T-helper 1 cell treated with Interleukin-12 subunit alpha and Interleukin-12 subunit beta and Interleukin-4 antibody, amounts not matched to agents 30 ng/mL and 1 ng/mL, for 36 hours (primary cell): ENCODE measurements around the gene OPN1SW. TPM values are rescaled to one million over a fixed set of nuclear protein-coding genes. Genes with fewer than 3 reads are reported as not detected.

Source experiments
- intact Hi-C: fragments of 100-400 bp; cut with micrococcal nuclease; formaldehyde crosslinking; loops from one replicate; pipeline ENCODE4 v1.15.1; 2024
- total RNA-seq: library from RNA; stranded (reverse); gene quantifications from 2 replicates; pipeline ENCODE4 v1.2.3, GENCODE V29; 2022

OPN1SW gene
- total RNA-seq, 1 donor from 2014 or later: not detected

GRCh38 chr7:128793181-128793547 lies 17.6 kb upstream of the OPN1SW start:
- intact Hi-C loops: no loop called here

GRCh38 chr7:128792471-128793180 lies 17.0 kb upstream of the OPN1SW start:
- intact Hi-C loops: no loop called here

- intact Hi-C loops: loop anchor here (1.0 to 2.0 kb wide), 4 partner anchors 53 to 315 kb away; partner anchors contain the start of genes ATP6V1F, CALU and METTL2B
Measured at GRCh38 chr7:128791972-128792327, 16.4 kb upstream of the OPN1SW start.

GRCh38 chr7:128791121-128791971 lies 15.8 kb upstream of the OPN1SW start, which contains the start of gene CCDC136:
TSS of gene CCDC136 (plus strand) at chr7:128791968. CDS start at chr7:128792412, 444 bp downstream.
- intact Hi-C loops: loop anchor here (1.0 to 2.0 kb wide), 4 partner anchors 52 to 315 kb away; partner anchors contain the start of genes ATP6V1F, CALU and METTL2B

DNA sequence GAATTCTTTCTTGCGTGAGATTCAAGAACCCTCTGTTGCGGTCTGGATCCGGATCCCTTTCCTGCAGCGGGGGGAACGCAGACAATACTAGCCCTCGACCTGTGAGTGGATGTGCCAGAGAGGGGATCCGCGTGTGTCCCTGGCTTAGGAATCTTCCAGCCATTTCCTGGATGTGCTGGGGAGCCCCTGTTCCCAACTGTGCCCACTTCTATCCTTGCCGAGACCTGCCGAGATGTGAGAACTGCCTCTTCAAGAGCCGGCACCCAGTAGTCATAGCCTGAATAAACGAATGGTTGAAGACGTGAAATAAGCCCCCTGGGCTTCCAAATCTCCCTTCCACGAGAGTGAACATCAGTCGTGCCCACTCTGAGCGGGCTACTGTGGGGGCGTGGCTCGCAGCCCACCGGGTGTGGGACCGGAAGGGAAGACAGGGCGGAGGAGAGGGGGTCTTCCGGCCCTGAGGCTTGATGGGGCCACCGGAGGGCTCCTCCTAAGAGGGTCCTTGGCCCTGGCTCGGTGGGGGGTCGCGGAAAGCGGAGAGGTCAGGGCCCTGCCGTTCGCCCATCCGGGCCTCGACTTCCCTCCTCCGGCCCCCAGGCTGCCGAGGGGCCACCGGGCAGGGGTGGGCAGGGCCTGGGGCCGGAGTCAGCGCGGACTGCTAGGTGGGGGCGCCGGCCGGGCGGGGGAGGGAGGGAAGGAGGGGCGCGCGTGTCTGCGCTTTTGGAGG lies 14.9 kb upstream of the OPN1SW start:
- intact Hi-C loops: loop anchor here (1.0 to 2.0 kb wide), 4 partner anchors 51 to 314 kb away; partner anchors contain the start of genes ATP6V1F, CALU and METTL2B

DNA sequence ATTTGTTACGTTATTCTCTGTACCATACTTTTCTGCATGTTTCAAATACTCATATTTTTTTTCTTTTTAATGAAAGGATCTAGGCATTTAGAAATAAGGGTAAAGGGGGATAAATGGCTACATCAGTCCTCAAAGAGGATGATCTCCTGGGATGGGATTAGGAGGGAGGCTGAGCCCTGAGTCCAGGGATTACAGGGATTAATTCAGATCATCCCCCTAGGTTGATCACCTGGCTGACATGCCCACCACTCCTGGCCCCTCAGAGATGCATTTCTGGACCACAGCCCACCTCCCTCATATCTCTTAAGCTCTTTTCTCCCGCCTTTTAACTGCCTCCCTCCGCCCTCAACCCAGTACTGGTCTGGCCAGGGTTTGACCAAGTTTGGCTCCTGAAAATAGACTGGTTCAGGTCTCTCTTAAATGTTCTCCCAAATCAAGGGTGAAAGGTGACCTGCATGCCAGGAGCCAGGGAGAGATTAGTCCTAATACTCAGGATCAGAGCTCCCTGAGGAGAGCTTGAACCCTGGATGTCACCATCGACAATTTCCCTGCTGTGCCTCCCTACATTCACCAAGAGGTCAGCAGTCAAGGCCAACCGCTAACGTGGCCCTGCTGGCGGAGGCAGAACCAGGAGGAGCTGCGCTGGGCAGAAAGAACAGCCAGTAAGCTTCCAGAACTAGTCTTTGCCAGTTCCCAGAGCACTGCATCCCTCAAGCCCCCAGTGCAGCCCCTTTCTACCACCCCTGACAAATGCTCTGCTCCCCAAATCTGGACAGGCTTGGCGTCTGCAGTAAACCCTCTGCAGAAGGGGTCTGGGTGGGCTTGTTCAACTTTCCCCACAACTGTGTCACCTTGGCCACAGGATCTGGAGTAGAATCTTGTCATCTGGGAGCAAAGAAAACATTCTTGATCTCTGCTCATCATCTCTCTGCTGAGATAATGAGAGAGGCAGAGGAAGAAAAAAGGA lies 13.1 kb upstream of the OPN1SW start:
- intact Hi-C loops: no loop called here

DNA sequence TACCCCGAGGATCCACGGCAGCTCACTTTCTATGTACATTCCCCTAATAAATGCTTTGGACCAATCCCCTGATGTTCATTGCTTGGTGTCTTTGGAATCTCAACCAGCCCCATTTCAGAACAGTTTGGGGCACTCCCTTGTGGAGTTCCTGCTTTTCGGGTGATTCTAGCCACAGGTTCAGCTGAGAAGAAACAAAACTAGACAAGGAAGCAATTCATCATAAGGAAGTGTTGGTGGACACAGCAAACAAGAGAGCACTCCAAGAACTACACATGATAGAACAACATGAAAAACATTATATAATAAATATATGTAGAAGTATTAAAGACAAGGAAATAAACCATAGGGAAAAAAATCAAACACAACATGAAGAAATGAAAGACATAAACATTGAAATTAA lies 10.1 kb upstream of the OPN1SW start:
- intact Hi-C loops: no loop called here

- intact Hi-C loops: no loop called here
Measured at GRCh38 chr7:128783143-128783861, 7.7 kb upstream of the OPN1SW start.

DNA sequence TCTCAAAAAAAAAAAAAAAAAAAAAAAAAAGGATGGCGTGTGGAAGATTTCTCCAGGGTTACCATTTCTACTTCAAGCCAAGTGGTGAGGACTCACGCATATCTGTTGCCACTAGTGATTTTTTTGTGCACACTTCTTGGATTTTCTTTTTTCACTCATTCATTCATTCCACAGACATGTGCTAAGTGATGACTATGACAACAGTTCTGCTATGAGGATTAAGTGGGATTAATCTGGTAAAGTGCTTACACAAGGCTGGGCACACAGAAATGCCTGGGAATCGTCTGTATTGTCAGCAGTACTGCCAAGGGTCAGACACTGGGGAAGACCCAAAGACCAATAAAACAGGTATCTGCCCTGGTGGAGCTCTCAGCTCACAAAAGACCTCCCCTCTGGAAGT lies 6.3 kb upstream of the OPN1SW start:
- intact Hi-C loops: no loop called here

- intact Hi-C loops: no loop called here
Measured at GRCh38 chr7:128781126-128781525, 5.5 kb upstream of the OPN1SW start.

- intact Hi-C loops: no loop called here
Measured at GRCh38 chr7:128778946-128779345, 3.4 kb upstream of the OPN1SW start.

- intact Hi-C loops: no loop called here
Measured at GRCh38 chr7:128777156-128778123, 1.8 kb upstream of the OPN1SW start.

DNA sequence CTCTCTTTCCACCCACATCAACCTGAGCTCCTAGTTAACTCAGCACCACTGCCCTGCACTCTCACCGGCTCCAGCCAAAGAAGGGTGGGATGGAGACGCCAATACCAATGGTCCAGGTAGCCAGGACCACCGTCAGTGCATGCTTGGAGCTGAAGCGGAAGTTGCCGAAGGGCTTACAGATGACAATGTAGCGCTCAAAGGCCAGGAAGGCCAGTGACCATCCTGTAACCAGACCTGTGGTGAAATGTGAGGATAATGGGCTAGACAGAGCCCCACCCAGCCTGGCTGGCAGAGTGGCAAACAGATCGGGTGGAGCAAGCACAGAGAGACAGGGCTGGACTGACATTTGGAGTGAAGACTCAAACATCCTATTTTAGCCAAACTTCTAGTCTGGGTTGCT lies 673 bp downstream of the OPN1SW start:
- intact Hi-C loops: no loop called here

- intact Hi-C loops: no loop called here
Measured at GRCh38 chr7:128774029-128774689, 1.4 kb downstream of the OPN1SW start.

DNA sequence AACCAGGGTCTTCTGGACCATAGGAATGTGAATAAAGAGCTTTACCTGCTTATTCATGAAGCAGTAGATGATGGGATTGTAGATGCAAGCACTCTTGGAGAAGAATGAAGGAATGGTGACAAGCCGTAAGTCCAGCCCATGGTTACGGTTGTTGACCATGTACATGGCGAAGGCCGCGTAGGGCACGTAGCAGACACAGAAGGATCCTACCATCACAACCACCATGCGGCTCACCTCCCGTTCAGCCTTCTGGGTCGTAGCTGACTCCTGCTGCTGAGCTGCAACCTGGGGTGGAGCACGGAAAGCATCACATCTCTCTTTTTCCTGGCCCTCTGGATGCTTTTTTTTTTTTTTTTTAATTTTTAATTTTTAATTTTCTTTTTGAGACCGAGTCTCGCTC lies 2.0 kb downstream of the OPN1SW start:
- intact Hi-C loops: no loop called here

DNA sequence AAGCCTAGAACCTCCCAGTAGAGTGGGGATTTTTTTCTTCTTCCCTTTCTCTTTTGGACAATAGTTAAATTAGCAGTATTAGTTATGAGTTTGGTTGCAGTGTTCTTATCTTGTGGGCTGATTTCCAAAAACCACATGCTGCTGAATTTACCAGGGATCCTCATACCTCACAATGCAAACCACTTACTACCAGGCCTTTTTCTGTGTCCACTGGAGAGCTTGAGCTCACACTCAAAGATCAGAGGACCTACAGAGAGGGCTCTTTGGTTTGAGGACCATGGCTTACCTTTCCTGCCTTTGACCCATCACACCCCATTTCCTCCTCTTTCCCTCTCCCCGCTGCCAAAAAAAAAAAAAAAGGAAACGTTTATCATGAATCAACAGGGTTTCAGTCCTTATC lies 5.4 kb downstream of the OPN1SW start:
- intact Hi-C loops: no loop called here

- intact Hi-C loops: no loop called here
Measured at GRCh38 chr7:128767475-128768110, 8.0 kb downstream of the OPN1SW start.

GRCh38 chr7:128763541-128763940 lies 12.1 kb downstream of the OPN1SW start:
- intact Hi-C loops: no loop called here
